ENCODE measurements around the gene ANXA11.

The ANXA11 gene

DNA sequence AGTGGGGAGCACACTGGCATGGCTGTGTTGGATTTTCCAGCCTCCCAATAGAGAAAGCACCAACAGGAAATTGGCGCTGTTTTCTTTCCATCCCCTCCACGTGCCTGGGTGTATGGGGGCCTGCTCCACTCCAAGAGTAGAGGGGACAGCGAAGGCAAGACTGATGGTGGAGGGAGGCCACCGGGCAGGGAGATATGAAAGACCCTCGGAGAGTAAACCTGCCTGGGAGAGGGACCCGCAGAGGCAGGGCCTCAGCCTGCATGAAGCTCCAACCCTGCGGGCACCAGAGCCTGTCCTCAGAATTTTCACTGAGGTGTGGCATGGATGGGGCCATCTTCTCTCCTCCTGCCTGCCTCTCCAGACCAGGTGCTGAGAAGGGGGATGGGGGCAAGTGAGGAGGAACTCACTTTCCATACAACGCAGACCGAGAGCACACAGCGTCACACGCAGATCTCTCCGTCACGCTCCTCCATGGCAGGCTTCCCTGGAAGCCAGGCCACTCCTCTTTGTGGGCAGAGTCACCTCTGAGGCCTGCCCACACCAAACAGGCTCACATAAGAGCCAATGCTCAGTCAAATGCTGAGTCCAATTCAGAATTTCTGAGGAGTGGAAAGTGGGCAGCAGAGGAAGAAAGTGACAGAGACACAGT, 18.8 kb downstream of the ANXA11 start:
- TF ChIP-seq, protein P1, sequence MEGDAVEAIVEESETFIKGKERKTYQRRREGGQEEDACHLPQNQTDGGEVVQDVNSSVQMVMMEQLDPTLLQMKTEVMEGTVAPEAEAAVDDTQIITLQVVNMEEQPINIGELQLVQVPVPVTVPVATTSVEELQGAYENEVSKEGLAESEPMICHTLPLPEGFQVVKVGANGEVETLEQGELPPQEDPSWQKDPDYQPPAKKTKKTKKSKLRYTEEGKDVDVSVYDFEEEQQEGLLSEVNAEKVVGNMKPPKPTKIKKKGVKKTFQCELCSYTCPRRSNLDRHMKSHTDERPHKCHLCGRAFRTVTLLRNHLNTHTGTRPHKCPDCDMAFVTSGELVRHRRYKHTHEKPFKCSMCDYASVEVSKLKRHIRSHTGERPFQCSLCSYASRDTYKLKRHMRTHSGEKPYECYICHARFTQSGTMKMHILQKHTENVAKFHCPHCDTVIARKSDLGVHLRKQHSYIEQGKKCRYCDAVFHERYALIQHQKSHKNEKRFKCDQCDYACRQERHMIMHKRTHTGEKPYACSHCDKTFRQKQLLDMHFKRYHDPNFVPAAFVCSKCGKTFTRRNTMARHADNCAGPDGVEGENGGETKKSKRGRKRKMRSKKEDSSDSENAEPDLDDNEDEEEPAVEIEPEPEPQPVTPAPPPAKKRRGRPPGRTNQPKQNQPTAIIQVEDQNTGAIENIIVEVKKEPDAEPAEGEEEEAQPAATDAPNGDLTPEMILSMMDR (IDR thresholded peaks at IDR 0.05; ENCODE audit: control insufficient read depth, insufficient read depth, low read depth, low read length, missing control alignments) = no peak
- H3K4me3 ChIP-seq (ENCODE audit: control insufficient read depth, low read depth, low read length) = no peak overlapping the region
- DNase-seq (ENCODE audit: low read depth) = no peak

DNA sequence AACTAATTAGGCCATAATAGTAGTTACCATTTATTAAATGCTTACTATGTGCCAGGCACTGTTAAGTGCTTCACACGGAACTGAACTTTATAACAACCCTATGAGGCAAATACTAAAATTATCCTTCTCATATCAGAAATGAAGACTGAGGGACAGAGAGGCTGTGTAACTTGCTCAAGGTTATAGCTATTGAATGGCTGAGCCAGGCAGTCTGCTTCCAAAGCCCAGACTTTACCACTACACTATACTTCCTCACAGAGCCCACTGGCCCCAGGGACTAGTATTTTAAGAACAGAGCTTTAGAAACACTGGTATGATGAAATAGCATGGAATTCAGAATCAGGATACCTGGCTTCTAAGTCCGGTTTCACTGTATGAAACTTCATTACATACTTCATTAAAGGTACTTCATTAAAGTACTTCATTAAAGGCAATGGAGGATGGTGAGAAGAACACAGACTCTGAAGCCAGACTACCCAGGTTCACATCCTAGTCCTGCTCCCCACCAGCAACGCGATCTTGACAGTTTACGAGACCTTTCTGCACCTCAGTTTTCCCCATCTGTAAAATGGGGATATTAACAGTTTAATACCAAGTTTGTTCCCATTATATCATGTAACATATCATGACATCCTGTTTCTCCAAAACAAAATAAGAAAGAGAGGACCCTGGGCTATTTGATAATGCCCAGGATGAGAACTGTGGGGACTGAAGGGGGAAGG, 19.6 kb downstream of the ANXA11 start:
- H3K4me3 ChIP-seq (ENCODE audit: control insufficient read depth, low read depth, low read length) = no peak overlapping the region
- TF ChIP-seq, protein P1 (IDR thresholded peaks at IDR 0.05; ENCODE audit: control insufficient read depth, insufficient read depth, low read depth, low read length, missing control alignments) = no peak
- DNase-seq (ENCODE audit: low read depth) = no peak

DNA sequence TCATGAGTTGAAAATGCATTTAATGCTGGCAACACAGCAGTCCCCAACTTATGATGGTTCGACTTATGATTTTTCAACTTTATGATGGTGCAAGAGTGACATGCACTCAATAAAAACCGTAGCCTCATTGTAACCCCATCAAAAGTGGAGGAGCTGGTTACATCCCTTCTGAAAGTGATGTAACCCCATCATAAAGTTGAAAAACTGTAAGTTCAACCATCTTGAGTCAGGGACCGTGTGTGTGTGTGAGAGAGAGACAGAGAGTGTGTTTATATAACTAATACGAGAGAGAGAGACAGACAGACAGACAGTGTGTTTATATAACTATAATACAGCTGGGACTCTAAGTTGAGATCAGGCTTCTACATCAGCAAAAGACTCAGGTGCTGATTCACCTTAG, 21.0 kb downstream of the ANXA11 start:
- TF ChIP-seq, protein P1 (IDR thresholded peaks at IDR 0.05; ENCODE audit: control insufficient read depth, insufficient read depth, low read depth, low read length, missing control alignments) = no peak
- no peak for DNase-seq (ENCODE audit: low read depth)

DNA sequence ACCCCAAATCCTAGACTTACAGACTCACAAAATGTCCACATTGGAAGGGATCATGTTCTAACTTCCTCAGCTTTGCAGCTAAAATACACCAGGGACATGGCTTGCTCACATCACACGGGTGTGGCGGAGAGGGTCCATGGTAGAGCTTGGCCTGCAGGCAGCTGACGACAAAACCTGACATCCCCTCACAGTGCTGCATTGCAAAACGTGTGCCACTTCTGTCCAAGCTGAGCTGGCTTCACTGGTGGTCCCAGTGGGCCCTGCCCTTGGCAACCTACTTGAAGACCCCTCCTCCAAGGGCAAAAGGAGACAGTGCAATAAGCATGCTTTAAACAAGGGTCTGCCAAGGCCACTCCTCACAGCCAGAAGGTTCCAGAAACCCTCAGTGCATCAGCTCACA, 21.9 kb downstream of the ANXA11 start:
- DNase-seq (ENCODE audit: low read depth) = no peak
- H3K4me3 ChIP-seq (ENCODE audit: control insufficient read depth, low read depth, low read length) = no peak overlapping the region
- TF ChIP-seq, protein P1 (IDR thresholded peaks at IDR 0.05; ENCODE audit: control insufficient read depth, insufficient read depth, low read depth, low read length, missing control alignments) = no peak

More for the DNA sequence above, 21.0 kb downstream of the ANXA11 start:
- H3K4me3 ChIP-seq (ENCODE audit: control insufficient read depth, low read depth, low read length) = no peak overlapping the region

DNA sequence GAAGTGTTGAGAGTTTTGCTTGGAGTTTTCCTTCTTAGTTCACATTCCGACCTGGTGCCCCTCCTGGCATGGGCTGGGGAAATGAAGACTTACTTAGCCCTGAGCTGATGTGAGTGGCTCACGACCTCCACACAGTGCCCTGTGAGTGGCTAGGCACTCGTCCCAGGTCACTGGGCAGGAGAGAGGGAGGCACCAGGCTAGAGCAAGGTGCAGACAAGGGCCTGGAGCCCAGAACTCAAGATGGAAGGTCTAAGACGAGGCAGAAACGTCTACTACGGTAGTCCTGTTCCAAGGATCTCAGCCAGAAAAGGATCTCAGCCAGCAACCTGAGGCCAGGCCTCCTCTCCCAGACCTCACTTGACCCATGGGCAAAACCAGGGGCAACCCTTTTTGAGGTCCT, 22.4 kb downstream of the ANXA11 start:
- H3K4me3 ChIP-seq (ENCODE audit: control insufficient read depth, low read depth, low read length) = no peak overlapping the region
- no peak for DNase-seq (ENCODE audit: low read depth)
- TF ChIP-seq, protein P1 (IDR thresholded peaks at IDR 0.05; ENCODE audit: control insufficient read depth, insufficient read depth, low read depth, low read length, missing control alignments) = no peak

DNA sequence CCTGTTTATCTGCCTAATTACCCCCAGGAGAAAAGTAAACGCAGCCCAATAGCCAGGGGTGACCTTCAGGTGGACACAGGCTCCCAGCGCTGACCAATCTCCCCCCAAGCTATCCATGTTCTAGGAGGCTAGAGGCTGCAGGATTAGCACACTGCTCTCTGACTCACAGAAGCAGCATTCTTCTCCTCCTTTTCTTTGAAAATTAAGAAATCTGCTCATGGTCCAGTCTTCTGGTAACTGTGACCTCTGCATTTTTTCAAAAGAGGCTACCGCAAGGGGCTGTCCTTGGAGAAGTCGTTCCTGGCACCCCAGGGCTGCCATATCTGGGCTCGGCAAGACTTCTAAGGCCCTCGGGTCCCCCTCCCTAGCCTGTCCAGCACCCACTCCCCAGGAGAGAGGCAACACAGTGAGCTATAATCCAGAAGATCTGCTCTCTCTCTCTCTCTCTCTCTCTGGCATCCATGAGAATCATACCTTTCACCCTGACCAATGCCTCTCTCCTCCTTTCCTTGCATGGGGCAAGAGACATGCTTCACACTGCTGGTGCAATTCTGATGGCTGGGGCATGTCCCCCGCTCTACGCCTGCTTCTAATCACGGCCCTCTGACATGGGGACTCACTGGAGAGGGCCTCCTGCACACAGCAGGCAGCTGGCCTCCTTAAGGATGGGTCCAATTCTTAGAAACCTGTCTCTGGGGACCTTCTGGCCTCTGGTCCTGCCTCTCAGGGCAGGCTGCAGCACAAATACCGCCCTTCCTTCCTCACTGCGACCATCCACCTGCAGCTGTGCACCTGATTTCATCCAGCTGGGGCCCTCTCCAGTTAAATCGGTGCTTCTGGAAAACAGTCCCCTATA, 27.3 kb downstream of the ANXA11 start:
- no peak overlapping the region for H3K4me3 ChIP-seq (ENCODE audit: control insufficient read depth, low read depth, low read length)
- DNase-seq (ENCODE audit: low read depth) = no peak
- TF ChIP-seq, protein P1 (IDR thresholded peaks at IDR 0.05; ENCODE audit: control insufficient read depth, insufficient read depth, low read depth, low read length, missing control alignments) = no peak
